Measurements from ENCODE around the gene URB1. TPM values are rescaled to one million over a fixed set of nuclear protein-coding genes. Genes with fewer than 3 reads are reported as not detected.

Gene URB1
- total and polyA plus RNA-seq, 4 donors = 3.7 to 17.6 (median 11.4) TPM

GRCh38 chr21:32346951-32347350, 45.9 kb downstream of the URB1 start:
- H3K27ac ChIP-seq (ENCODE audit: low read depth in 1 of 2, low read length in 1 of 2) = no peak overlapping the region
- ATAC-seq (ENCODE audit: insufficient read depth, low FRiP score) (no peak), DNase-seq (no peak)
- H3K4me1 ChIP-seq (ENCODE audit: control insufficient read depth in 5 of 5, insufficient read depth in 5 of 5, low read length in 5 of 5) = no peaks in the 10 kb centered on the region
- H3K4me3 ChIP-seq = no peak overlapping the region
- no peak for TF ChIP-seq CTCF (IDR thresholded peaks at IDR 0.05; ENCODE audit: control extremely low read depth, extremely low read depth)
- H3K36me3 ChIP-seq (ENCODE audit: control insufficient read depth in 4 of 4, insufficient read depth in 4 of 4, low read length in 4 of 4) = peaks cover 41 to 66% (median 55%) of the 10 kb centered on the region in 4 donors
- H3K27me3 ChIP-seq (ENCODE audit: control insufficient read depth in 3 of 3, insufficient read depth in 3 of 3, low read length in 2 of 3) = no peaks in the 10 kb centered on the region
- peaks cover 0 to 12% (median 3%) of the 10 kb centered on the region in 4 donors for H3K9me3 ChIP-seq (ENCODE audit: control insufficient read depth in 4 of 4, insufficient read depth in 3 of 4, low read length in 3 of 4)
- no peak overlapping the region for H3K9ac ChIP-seq (ENCODE audit: insufficient read depth in 1 of 2, low read length in 2 of 2)
- 97 to 98% methylated on average over 14 of the region's 14 CpGs for WGBS, 2 donors

- Histone ChIP-seq H3K4me3 (no peak overlapping the region), H3K27me3 (ENCODE audit: control insufficient read depth in 3 of 3, insufficient read depth in 3 of 3, low read length in 2 of 3) (no peaks in the 10 kb centered on the region), H3K27ac (ENCODE audit: low read depth in 1 of 2, low read length in 1 of 2) (no peak overlapping the region), H3K4me1 (ENCODE audit: control insufficient read depth in 5 of 5, insufficient read depth in 5 of 5, low read length in 5 of 5) (no peaks in the 10 kb centered on the region), H3K9me3 (ENCODE audit: control insufficient read depth in 4 of 4, insufficient read depth in 3 of 4, low read length in 3 of 4) (peaks cover 0 to 12% (median 3%) of the 10 kb centered on the region in 4 donors), H3K9ac (ENCODE audit: insufficient read depth in 1 of 2, low read length in 2 of 2) (no peak overlapping the region), H3K36me3 (ENCODE audit: control insufficient read depth in 4 of 4, insufficient read depth in 4 of 4, low read length in 4 of 4) (peaks cover 23 to 69% (median 50%) of the 10 kb centered on the region in 4 donors)
- ATAC-seq (ENCODE audit: insufficient read depth, low FRiP score) = no peak
- DNase-seq = no peak
- WGBS, 2 donors = 83 to 90% methylated on average over 12 of the region's 12 CpGs
- TF ChIP-seq CTCF (IDR thresholded peaks at IDR 0.05; ENCODE audit: control extremely low read depth, extremely low read depth) = no peak
These were observed 51.7 kb downstream of the URB1 start for GRCh38 chr21:32340863-32341848.

GRCh38 chr21:32338209-32338921, 54.4 kb downstream of the URB1 start:
- WGBS, 2 donors = 96% methylated on average over 23 of the region's 23 CpGs
- no peak for ATAC-seq (ENCODE audit: insufficient read depth, low FRiP score)
- Histone ChIP-seq H3K4me1 (ENCODE audit: control insufficient read depth in 5 of 5, insufficient read depth in 5 of 5, low read length in 5 of 5) (no peaks in the 10 kb centered on the region), H3K27me3 (ENCODE audit: control insufficient read depth in 3 of 3, insufficient read depth in 3 of 3, low read length in 2 of 3) (no peaks in the 10 kb centered on the region), H3K9ac (ENCODE audit: insufficient read depth in 1 of 2, low read length in 2 of 2) (no peak overlapping the region), H3K4me3 (no peak overlapping the region), H3K36me3 (ENCODE audit: control insufficient read depth in 4 of 4, insufficient read depth in 4 of 4, low read length in 4 of 4) (peaks cover 20 to 56% (median 45%) of the 10 kb centered on the region in 4 donors), H3K9me3 (ENCODE audit: control insufficient read depth in 4 of 4, insufficient read depth in 3 of 4, low read length in 3 of 4) (no peaks in the 10 kb centered on the region), H3K27ac (ENCODE audit: low read depth in 1 of 2, low read length in 1 of 2) (no peak overlapping the region)
- no peak for TF ChIP-seq CTCF (IDR thresholded peaks at IDR 0.05; ENCODE audit: control extremely low read depth, extremely low read depth)
- DNase-seq = no peak
